ENCODE data around the gene WNT6. TPM values are rescaled to one million over a fixed set of nuclear protein-coding genes. Genes with fewer than 3 reads are reported as not detected.

WNT6 gene
- total and polyA plus RNA-seq, 2 of the 8 experiments (the other 6 are each of a cell fraction or from before 2014, with no cell fraction given): not detected

- FAIRE-seq: no peak
- Histone ChIP-seq H3K4ac (replicated peaks; ENCODE audit: insufficient read length, low read depth, low read length) (no peak overlapping the region), H3K79me2 (ENCODE audit: control insufficient read depth in 1 of 2, insufficient read depth in 2 of 2, low read length in 2 of 2) (no peaks in the 10 kb centered on the region), H3K79me1 (ENCODE audit: low read depth, low read length) (no peaks in the 10 kb centered on the region), H3K23me2 (ENCODE audit: low read depth, low read length) (peaks cover 5% of the 10 kb centered on the region; the same call in 1 of the 2 replicates), H3K18ac (ENCODE audit: extremely low read depth, low read length) (no peak overlapping the region; the same call in 1 of the 2 replicates), H2BK15ac (ENCODE audit: low read length) (0 out of 2 replicates have a peak overlapping the region, but pooled peaks have one; percentile 46), H3K9ac (replicated peaks in 1 of 4; ENCODE audit: extremely low read depth in 1 of 4, low read depth in 3 of 4, low read length in 3 of 4) (no peak overlapping the region), H3K14ac (ENCODE audit: insufficient read length) (no peak overlapping the region), H3K4me1 (replicated peaks in 1 of 4; ENCODE audit: control insufficient read depth in 3 of 4, insufficient read depth in 4 of 4, low read length in 3 of 4) (peaks cover 16 to 52% (median 28%) of the 10 kb centered on the region in 4 experiments), H3K36me3 (ENCODE audit: control insufficient read depth in 2 of 4, insufficient read depth in 4 of 4, low read length in 3 of 4) (peaks cover 0 to 2% (median 0%) of the 10 kb centered on the region in 4 experiments; a peak in 1 of 8 replicates), H3K4me3 (ENCODE audit: extremely low read depth in 1 of 4, insufficient read depth in 2 of 4, low read depth in 3 of 4, low read length in 4 of 4) (no peak overlapping the region), H2BK120ac (replicated peaks; ENCODE audit: low read depth, low read length) (no peak overlapping the region), H2AK5ac (ENCODE audit: low read depth, low read length) (peak overlapping the region; percentile 90; the same call in 1 of the 2 replicates), H3K56ac (replicated peaks; ENCODE audit: insufficient read length, low read depth, low read length) (no peak overlapping the region), H3K9me3 (ENCODE audit: insufficient read depth in 2 of 2, low read depth in 1 of 2, low read length in 1 of 2) (no peaks in the 10 kb centered on the region), H3K27ac (ENCODE audit: low read depth, low read length) (no peak overlapping the region), H4K8ac (ENCODE audit: extremely low read depth, insufficient read depth, low read length) (no peak overlapping the region), H3K4me2 (ENCODE audit: insufficient read depth in 1 of 2, low read depth in 2 of 2, low read length in 2 of 2) (peak overlapping the region in 1 of 2 experiments; percentile 72; a peak in 1 of 4 replicates), H4K91ac (replicated peaks; ENCODE audit: insufficient read length, low read length) (no peak overlapping the region), H2BK5ac (ENCODE audit: low read depth, low read length) (no peak overlapping the region), H3K27me3 (replicated peaks in 1 of 4; ENCODE audit: control insufficient read depth in 3 of 4, extremely low read depth in 1 of 4, insufficient read depth in 3 of 4, low read length in 3 of 4) (peaks cover 86 to 99% (median 97%) of the 10 kb centered on the region in 4 experiments), H2BK20ac (ENCODE audit: low read length) (0 out of 2 replicates have a peak overlapping the region, but pooled peaks have one; percentile 72), H2BK12ac (ENCODE audit: low read depth, low read length) (peak overlapping the region; percentile 68; the same call in 1 of the 2 replicates), H2AFZ (ENCODE audit: low read length) (no peak overlapping the region), H3K23ac (ENCODE audit: insufficient read length) (no peak overlapping the region), H4K5ac (ENCODE audit: insufficient read length, low read depth, low read length) (no peak overlapping the region), H4K20me1 (replicated peaks in 1 of 2; ENCODE audit: control insufficient read depth in 1 of 2, insufficient read depth in 2 of 2, low read length in 2 of 2) (peaks cover 11 to 17% of the 10 kb centered on the region in 2 experiments)
- POLR2A ChIA-PET (ENCODE audit: partially characterized antibody): interaction anchor here (1.3 kb wide), 1 partner anchor 38 kb away, joined by 3 read pairs; no protein-coding TSS in a partner anchor
- DNase-seq (ENCODE audit: low read depth in 1 of 2, low spot score in 2 of 2): no peak
- CTCF ChIA-PET (ENCODE audit: partially characterized antibody): interaction anchor here (0.9 to 1.9 kb wide), 12 partner anchors 9 to 145 kb away, joined by 3 to 27 read pairs (median 6); partner anchors contain the start of gene WNT10A
- 23% methylated on average over 1 of the region's 1 CpG; no CpG with 5 or more reads in 1 of the 2 experiments for WGBS, 2 experiments (ENCODE audit: extremely low coverage in 1 of 2, insufficient coverage in 1 of 2, insufficient read length in 1 of 2, insufficient replicate concordance in 2 of 2, low coverage in 1 of 2, low lambda C conversion rate in 2 of 2, missing lambda C conversion rate in 1 of 2)
- TF ChIP-seq SP2 (IDR thresholded peaks at IDR 0.05; ENCODE audit: low read length) (no peak), CTBP2 (IDR thresholded peaks at IDR 0.05; ENCODE audit: borderline replicate concordance, insufficient read depth, insufficient read length, low read length) (no peak), TAF7 (optimal IDR thresholded peaks at IDR 0.05; ENCODE audit: borderline replicate concordance, low read depth, low read length) (no peak)
These were observed 1.5 kb upstream of the WNT6 start for GRCh38 chr2:218858138-218858445.
